Epithelial cell of umbilical artery (primary cell): Measurements from ENCODE around the gene ETFA. TPM values are rescaled to one million over a fixed set of nuclear protein-coding genes. Genes with fewer than 3 reads are reported as not detected.

Experiments
- total RNA-seq: library from RNA; depleted of rRNA; stranded (reverse); fragments of >200 nt; gene quantifications from 2 replicates; pipeline ENCODE4 v1.2.3, GENCODE V29; 2014

ETFA gene
- total RNA-seq: 171 and 208 TPM in 2 replicates

DNA sequence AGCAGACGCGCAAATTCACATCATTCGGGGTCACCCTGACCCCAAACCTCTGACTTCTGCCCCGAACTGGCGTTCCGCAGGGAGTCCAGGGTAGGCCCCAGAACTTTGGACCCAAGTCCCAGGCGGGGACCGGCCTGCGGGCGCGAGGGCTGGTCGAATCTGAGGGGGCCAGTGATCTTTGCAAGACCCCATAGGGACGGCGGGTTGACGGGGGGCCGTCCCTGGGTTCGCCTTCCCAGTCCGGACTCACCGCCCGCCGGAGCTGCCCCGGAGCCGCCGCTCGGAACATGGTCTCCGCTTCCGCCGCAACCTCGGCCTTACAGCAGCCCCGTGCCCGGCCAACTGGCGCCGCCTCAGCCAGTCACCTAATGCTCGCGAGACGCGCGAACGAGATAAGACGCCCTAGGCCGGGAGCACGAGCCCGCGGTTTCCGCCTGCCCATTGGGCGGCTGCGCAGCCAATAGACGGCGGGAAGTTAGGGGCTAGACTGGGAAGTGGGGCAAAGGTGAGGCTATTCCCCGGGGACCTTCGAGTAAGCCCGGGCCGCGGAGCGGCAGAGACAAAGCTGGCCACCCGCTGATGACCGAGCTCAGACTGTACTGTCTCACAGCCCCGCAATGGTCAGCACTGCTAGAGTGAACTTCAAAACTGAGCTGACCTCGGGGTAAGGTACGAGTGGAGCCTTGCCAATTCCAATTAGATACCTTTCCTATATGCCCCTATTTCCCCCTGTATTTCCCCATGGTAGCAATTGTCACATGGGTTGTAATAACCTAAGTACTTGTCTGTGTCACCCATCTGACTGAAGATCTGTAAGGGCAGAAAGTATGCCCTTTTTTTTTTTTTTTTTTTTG lies at the start of gene ETFA:
ETFA (minus strand) TSS at position 370 of the 854 bp plus-strand sequence; CDS start at position 289, 81 bp downstream.

DNA sequence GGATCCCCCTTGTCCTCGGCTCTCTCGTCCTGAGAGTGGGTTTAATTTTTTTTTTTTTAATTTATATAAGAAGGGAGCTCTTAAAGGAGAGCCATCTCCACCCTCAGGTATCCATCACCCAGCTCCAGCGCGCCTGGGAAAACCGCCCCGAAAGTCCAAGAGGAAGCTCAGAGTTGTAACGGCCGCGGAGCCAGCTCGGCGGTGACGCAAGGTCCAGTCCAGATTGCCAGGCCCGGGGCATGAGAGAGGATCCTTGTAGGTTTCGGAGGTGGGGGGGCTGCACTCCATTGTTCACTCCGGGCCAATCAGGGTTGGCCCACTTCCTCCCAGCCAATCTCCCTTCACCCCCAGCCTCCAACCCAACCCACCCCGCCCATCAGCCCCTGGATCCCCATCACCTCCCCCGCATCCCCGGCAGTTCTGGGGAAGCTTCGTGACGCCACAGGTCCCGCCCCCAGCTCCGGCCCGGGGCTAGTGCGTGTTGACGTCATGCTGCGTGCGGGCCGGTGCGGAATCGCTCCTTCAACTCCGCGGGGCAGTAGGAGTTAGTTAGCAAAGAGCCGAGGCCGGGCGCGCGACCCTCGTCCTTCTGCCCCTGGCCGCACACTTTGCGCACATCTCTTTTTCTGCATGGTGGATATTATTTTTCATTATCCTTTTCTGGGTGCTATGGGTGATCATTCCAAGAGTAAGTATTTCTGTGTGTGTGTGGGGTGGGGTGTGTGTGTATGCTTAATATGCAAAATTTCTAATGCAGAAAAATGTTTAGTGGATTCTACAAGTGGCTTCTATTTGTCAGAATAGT lies 25.2 kb upstream of the ETFA start, which contains the start of gene ISL2:
ISL2 (plus strand) TSS at position 520 of the 805 bp plus-strand sequence; CDS start at position 631, 111 bp downstream.

Other genes starting within 250 kb of the ETFA start
- gene ISL2, start 25.3 kb upstream of the ETFA start, total RNA-seq: under 0.01 TPM in 1 of 2 replicates, not detected in the other